Mucosa of descending colon (tissue), 3 donors: ENCODE measurements around the gene NPAS3. TPM values are rescaled to one million over a fixed set of nuclear protein-coding genes. Genes with fewer than 3 reads are reported as not detected.

Source experiments
- ATAC-seq: fragments of 200-7000 bp; cut with Tn5 transposase; one replicate; pipeline ENCODE4 v1.9.1; 2020; ENCODE audit warnings: mild to moderate bottlenecking, moderate library complexity
- DNase-seq, 3 donors: peaks; one replicate each; pipeline ENCODE4 v3.0.0-alpha.2; 2020
- H3K36me3 ChIP-seq: fragments of 200-600 bp; one replicate; pipeline ENCODE4 v1.8.0; 2021; ENCODE audit warnings: low read depth, mild to moderate bottlenecking
- H3K4me1 ChIP-seq: fragments of 200-600 bp; one replicate; pipeline ENCODE4 v1.8.0; 2021; ENCODE audit warnings: low read depth, mild to moderate bottlenecking
- H3K4me3 ChIP-seq: fragments of 200-600 bp; one replicate; pipeline ENCODE4 v1.8.0; 2021; ENCODE audit warnings: mild to moderate bottlenecking
- H3K9me3 ChIP-seq: fragments of 200-600 bp; one replicate; pipeline ENCODE4 v1.8.0; 2021; ENCODE audit warnings: mild to moderate bottlenecking
- intact Hi-C, 2 donors: fragments of 100-400 bp; cut with DNase I in 1 of 2; cut with micrococcal nuclease in 1 of 2; formaldehyde crosslinking; loops; one replicate each; pipeline versions ENCODE4 v1.11.0 to v1.11.1; 2022; cut with DNase I, micrococcal nuclease
- total RNA-seq, 3 donors: library from RNA; stranded (reverse); fragmentation: NEBNext Ultra II Directional in 2 of 3; extraction: Animal tissue kit (Norgen Biotek cat#: 25700) in 2 of 3; gene quantifications; one replicate each; pipeline versions ENCODE4 v1.2.1 to v1.2.4, GENCODE V29; 2021 to 2023
- TF ChIP-seq, protein P1 (sequence below): fragments of 200-600 bp; IDR thresholded peaks from one replicate; pipeline ENCODE4 v1.8.0; 2022; ENCODE audit warnings: antibody characterized with exemption, mild to moderate bottlenecking
- donor health status: DM: no; HTN: no; CAD: no; lungs with moderate emphysema.
- donor health status: DM: no; HTN: no; CAD: no.
- donor health status: DM: no; HTN: yes; CAD: no.

Gene NPAS3
- total RNA-seq, 3 donors from 2014 or later = 0.65 to 9.7 (median 2.0) TPM

DNA sequence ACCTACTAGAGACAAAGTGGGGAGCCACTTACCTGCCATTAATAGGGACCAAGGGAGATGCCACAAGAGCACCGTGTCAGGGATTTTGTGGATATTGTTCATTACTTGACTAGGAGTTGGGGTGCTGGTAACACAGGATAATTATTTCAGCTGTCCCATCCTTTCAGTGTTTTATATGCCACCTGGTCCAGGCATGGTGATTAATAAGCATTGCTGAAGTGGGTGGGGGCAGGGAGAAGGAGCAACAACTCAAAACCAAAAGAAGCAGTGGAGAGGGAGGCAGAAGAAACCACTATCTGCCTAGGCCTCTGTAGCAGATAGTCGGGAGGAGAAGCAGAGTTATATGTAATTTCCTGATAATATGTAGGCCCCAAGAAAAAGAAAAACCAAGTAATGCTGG, 184.6 kb downstream of the NPAS3 start:
- DNase-seq (no peak), ATAC-seq (no peak)
- Histone ChIP-seq H3K36me3 (no peaks in the 10 kb centered on the region), H3K4me1 (no peaks in the 10 kb centered on the region), H3K4me3 (no peak overlapping the region), H3K9me3 (no peaks in the 10 kb centered on the region)
- intact Hi-C loops = no loop called here
- TF ChIP-seq, protein P1, sequence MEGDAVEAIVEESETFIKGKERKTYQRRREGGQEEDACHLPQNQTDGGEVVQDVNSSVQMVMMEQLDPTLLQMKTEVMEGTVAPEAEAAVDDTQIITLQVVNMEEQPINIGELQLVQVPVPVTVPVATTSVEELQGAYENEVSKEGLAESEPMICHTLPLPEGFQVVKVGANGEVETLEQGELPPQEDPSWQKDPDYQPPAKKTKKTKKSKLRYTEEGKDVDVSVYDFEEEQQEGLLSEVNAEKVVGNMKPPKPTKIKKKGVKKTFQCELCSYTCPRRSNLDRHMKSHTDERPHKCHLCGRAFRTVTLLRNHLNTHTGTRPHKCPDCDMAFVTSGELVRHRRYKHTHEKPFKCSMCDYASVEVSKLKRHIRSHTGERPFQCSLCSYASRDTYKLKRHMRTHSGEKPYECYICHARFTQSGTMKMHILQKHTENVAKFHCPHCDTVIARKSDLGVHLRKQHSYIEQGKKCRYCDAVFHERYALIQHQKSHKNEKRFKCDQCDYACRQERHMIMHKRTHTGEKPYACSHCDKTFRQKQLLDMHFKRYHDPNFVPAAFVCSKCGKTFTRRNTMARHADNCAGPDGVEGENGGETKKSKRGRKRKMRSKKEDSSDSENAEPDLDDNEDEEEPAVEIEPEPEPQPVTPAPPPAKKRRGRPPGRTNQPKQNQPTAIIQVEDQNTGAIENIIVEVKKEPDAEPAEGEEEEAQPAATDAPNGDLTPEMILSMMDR = no peak

DNA sequence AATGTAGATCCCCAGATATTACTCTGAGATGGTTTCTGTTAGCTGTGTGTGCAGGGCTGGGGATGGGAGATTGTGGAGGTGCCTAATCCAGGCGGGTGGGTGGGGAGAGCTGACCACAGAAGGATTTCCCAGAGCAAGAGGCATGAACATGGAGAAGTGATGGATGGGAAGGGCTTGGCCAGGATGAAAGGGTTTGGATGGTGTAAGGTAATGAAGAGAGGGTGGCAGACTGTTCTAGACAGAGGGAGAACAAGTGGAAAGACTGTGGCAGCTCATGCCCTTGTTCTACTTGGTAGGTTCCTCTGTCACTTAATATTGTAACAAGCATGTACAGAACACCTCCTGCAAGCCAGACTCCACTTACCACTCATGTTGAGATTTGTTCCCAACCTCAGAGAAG, 187.8 kb downstream of the NPAS3 start:
- Histone ChIP-seq H3K4me3 (no peak overlapping the region), H3K9me3 (no peaks in the 10 kb centered on the region), H3K36me3 (no peaks in the 10 kb centered on the region), H3K4me1 (no peaks in the 10 kb centered on the region)
- TF ChIP-seq, protein P1 = no peak
- intact Hi-C loops = no loop called here
- ATAC-seq = no peak
- no peak for DNase-seq

DNA sequence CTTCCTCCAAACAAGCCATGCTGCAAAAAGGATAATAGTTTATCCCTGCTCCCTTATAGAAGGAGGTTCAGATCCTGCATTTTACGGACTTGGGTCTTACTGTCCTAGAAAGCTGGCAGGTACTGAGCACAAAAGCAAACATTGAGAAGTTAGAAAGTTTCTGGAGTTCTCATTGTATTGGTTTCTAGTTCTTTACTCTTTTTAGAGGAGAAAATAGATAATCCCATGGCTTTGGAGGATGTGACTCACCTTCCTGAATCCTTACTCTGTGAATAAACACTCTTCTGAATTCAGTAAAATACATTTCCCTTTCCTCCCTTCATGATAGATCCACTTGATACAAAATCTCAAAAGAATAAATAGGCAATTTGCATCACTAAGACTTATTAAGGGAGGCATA, 188.9 kb downstream of the NPAS3 start:
- Histone ChIP-seq H3K4me3 (no peak overlapping the region), H3K9me3 (no peaks in the 10 kb centered on the region), H3K36me3 (no peaks in the 10 kb centered on the region), H3K4me1 (no peaks in the 10 kb centered on the region)
- ATAC-seq = no peak
- DNase-seq = no peak
- TF ChIP-seq, protein P1 = no peak
- intact Hi-C loops = no loop called here

DNA sequence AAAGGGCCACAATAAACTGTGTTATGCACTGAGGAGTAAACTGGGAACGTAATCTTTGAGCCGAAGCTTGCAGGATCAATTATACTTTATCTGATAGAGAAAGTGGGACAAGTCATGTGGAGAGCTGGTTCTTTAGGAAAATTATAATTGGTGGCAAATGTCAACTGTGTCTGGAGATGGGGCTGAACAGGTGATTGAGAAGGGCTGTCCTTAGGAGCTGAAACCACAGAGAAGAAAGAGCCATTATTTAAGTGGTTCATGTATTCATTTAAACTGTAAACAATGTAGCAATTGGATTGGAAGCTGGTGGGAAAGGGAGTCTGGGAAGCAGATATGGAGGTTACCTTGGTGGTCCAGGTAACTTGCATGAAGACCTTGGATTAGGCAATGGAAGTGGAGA, 193.1 kb downstream of the NPAS3 start:
- no peaks in the 10 kb centered on the region for H3K36me3 ChIP-seq
- no peaks in the 10 kb centered on the region for H3K9me3 ChIP-seq
- no peak for ATAC-seq
- no peak for DNase-seq
- H3K4me3 ChIP-seq = no peak overlapping the region
- TF ChIP-seq, protein P1 = no peak
- intact Hi-C loops = no loop called here
- no peaks in the 10 kb centered on the region for H3K4me1 ChIP-seq

DNA sequence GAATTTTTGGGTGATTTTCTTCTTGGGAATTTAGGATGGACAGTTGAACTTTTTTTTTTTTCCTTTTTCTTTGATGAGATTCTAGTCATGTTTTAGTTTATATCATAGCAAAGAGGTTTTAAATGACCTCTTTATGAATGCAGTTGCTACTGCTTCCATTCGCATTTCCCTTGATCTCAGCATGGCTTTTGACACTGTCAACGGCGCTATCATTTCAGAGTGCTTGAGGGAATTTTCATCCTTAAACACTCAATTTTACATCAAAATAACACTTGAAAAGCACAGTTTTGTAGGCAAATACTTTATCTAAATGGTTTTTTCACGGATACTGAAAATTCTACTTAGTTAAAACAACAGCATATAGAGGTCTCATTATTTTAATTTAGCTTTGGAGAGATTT, 195.5 kb downstream of the NPAS3 start:
- no peaks in the 10 kb centered on the region for H3K4me1 ChIP-seq
- no peaks in the 10 kb centered on the region for H3K9me3 ChIP-seq
- intact Hi-C loops = no loop called here
- no peaks in the 10 kb centered on the region for H3K36me3 ChIP-seq
- TF ChIP-seq, protein P1 = no peak
- H3K4me3 ChIP-seq = no peak overlapping the region
- ATAC-seq (no peak), DNase-seq (no peak)

DNA sequence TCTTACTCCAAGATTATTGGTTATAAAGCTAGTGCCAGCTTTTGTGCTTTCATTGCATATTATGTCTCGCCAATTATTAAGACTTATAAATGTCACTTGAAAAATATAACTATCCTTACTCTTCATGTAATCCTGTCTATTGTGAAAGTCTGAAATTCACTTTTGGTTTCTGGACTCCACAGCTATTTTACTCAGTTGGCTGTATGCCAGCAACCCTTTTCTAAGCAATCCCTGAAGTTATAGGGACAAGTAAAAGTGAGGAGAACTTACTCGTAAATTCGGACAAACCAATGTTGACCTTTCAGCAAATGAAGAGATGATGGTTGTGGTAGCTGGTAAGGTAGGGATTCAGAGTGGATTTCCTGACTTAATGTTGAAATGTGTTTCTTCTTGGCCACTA, 196.3 kb downstream of the NPAS3 start:
- Histone ChIP-seq H3K4me3 (no peak overlapping the region), H3K4me1 (no peaks in the 10 kb centered on the region), H3K36me3 (no peaks in the 10 kb centered on the region), H3K9me3 (no peaks in the 10 kb centered on the region)
- no peak for DNase-seq
- intact Hi-C loops = no loop called here
- no peak for ATAC-seq
- TF ChIP-seq, protein P1 = no peak
